GM12891 (cell line): Measurements from ENCODE around the gene SF3B4.
A peak's percentile ranks its signal among the peaks of the same experiment; 100 is the strongest.

Experiments used
- DNase-seq: peaks from one replicate; pipeline ENCODE4 v3.0.0; 2011; ENCODE audit warnings: low spot score; ENCODE audit not compliant: insufficient read length
- FAIRE-seq: peaks from 2 replicates; lab custom pipeline; 2011; peaks lifted over from hg19 to GRCh38; lab: Jason Lieb, UNC
- PAX5 ChIP-seq: IDR thresholded peaks from 2 replicates; pipeline ENCODE4 v1.6.1; 2011; ENCODE audit warnings: low read length, moderate library complexity, mild to moderate bottlenecking; ENCODE audit not compliant: insufficient read depth, severe bottlenecking
- POLR2A ChIP-seq: IDR thresholded peaks from 2 replicates; pipeline ENCODE4 v1.6.1; 2011; ENCODE audit warnings: low read depth, low read length, control low read depth
- POLR2AphosphoS5 ChIP-seq: IDR thresholded peaks from 2 replicates; pipeline ENCODE4 v1.6.1; 2011; ENCODE audit warnings: low read depth, low read length, control low read depth
- POU2F2 ChIP-seq: IDR thresholded peaks from 2 replicates; pipeline ENCODE4 v1.6.1; 2011; ENCODE audit warnings: low read depth, mild to moderate bottlenecking, control low read depth, low read length, moderate library complexity
- SPI1 ChIP-seq: IDR thresholded peaks from 2 replicates; pipeline ENCODE4 v1.6.1; 2011; ENCODE audit warnings: low read depth, low read length, control low read depth
- TAF1 ChIP-seq: IDR thresholded peaks from 2 replicates; pipeline ENCODE4 v1.6.1; 2011; ENCODE audit warnings: low read depth, low read length, control low read depth

The SF3B4 gene

GRCh38 chr1:149933208-149933607, 5.6 kb upstream of the SF3B4 start:
- FAIRE-seq (no peak), DNase-seq (no peak)
- TF ChIP-seq SPI1, result no peak
- TF ChIP-seq POLR2A, result no peak
- TF ChIP-seq PAX5, result no peak
- no peak for TF ChIP-seq POLR2AphosphoS5

GRCh38 chr1:149932474-149932873, 4.9 kb upstream of the SF3B4 start:
- no peak for FAIRE-seq
- TF ChIP-seq TAF1 (no peak), SPI1 (no peak), PAX5 (no peak), POLR2AphosphoS5 (no peak)

DNA sequence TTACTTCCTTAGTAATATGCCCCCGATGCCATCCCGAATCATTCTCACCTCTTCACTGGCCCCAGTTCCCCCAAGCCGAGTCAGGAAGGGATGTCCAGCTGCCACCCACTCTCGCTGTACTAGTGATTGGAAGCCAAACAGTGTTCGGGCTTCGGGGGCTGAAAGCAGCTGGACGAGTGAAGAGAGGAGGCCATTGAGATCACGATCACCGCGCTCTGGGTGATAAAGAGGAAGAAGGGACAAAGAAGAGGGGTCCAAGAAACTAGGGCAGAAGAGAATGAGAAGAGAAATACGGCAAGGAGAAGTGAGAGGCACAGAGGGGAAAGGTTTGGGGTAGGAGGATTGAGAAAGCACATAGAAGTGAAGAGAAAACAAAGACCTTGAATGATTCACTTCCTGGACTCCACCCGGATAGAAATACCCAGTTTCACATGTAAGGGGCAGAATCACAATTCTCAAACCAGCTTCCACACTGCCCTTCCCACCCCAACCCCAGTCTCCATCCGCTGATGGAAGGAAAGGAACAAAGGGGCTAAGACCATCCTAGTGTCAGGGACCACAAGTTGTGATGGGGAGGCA, 3.7 kb upstream of the SF3B4 start:
- FAIRE-seq (no peak), DNase-seq (no peak)
- TF ChIP-seq TAF1 (no peak), PAX5 (no peak), SPI1 (no peak), POU2F2 (no peak), POLR2A (no peak), POLR2AphosphoS5 (no peak)

More at GRCh38 chr1:149932474-149932873, 4.9 kb upstream of the SF3B4 start:
- DNase-seq, result no peak

DNA sequence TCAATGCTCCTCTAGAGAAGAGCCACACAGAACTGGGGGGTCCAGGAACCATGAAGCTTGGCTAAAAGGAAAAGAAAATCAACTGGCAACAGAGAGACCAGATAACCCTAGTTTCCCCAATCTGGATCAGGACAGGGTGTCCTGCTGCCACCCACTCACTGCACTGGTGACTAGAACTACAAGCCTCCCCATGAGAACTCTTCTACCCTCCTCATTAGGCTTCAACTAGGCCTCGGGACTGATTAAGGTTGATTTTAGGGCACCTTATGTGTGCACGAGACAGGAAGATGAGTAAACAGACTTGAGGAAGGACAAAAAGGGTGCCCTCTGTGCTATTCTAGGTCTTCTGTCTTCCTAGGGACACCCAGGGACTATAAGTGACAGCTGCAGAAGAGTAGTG, 2.3 kb upstream of the SF3B4 start:
- FAIRE-seq (no peak), DNase-seq (no peak)
- no peak for TF ChIP-seq POLR2A
- TF ChIP-seq SPI1, result no peak
- TF ChIP-seq POU2F2, result no peak
- TF ChIP-seq POLR2AphosphoS5, result no peak
- TF ChIP-seq PAX5, result no peak
- no peak for TF ChIP-seq TAF1

- FAIRE-seq (no peak), DNase-seq (no peak)
- TF ChIP-seq TAF1 (no peak), PAX5 (no peak), POLR2A (no peak), POLR2AphosphoS5 (no peak), POU2F2 (no peak), SPI1 (peak; percentile 61; the same call in 1 of the 2 replicates)
Measured at GRCh38 chr1:149928401-149928724, 760 bp upstream of the SF3B4 start.

DNA sequence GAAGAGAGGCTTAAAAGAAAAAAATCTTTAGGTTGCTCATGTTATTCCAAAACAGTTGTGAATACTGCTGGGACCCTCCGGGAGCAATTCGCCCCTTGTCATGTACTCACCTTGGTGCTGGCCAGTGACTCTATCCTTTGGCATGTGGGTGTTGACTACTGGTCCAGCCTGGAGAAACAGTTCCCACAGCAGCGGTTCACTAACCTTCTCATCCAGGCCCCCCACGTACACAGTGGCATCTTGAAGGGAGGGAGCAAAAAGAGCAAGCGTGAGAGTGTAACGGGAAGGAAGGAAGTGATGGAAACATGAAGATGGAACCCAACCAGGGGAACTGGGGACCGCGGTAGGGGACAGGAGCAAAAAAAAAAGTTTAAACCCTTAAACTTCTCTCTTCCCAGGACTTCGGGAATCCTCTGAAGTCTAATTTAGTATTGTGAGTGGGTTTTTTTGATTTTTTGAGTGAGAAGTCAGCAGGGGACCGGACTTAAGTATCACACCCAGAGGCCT, 494 bp downstream of the SF3B4 start:
- DNase-seq (no peak), FAIRE-seq (peak; percentile 47)

DNA sequence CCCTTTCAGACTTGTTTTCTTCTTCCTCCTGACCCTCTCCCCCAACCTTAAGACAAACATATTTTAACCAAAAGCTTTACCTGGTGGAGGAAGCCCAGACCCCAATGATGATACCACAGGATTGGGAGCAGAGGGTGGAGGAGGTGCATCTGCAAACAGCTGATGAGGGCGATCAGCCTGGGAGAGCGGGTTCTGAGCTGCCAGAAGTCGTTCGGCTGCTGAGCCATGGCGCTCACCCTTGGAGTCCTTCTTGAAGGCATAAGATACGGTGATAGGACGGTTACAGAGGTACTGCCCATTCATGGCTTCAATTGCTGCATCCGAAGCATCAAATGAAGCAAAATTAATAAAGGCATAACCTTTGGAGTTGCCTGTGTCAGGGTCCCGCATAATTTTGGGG, 1.3 kb downstream of the SF3B4 start:
- FAIRE-seq (no peak), DNase-seq (no peak)
- TF ChIP-seq TAF1 (no peak), POLR2A (no peak), POU2F2 (no peak), SPI1 (no peak), POLR2AphosphoS5 (no peak), PAX5 (no peak)

More for the DNA sequence above, 494 bp downstream of the SF3B4 start:
- TF ChIP-seq SPI1 (no peak), POU2F2 (no peak), POLR2AphosphoS5 (no peak), PAX5 (no peak), TAF1 (no peak), POLR2A (no peak)

- DNase-seq (no peak), FAIRE-seq (no peak)
- TF ChIP-seq POU2F2 (no peak), SPI1 (no peak), POLR2A (no peak), PAX5 (no peak), TAF1 (no peak), POLR2AphosphoS5 (no peak)
Measured at GRCh38 chr1:149925751-149926150, 1.9 kb downstream of the SF3B4 start.

GRCh38 chr1:149925345-149925744, 2.3 kb downstream of the SF3B4 start:
- TF ChIP-seq POLR2A, result no peak
- no peak for TF ChIP-seq SPI1
- no peak for TF ChIP-seq TAF1
- no peak for FAIRE-seq

GRCh38 chr1:149923626-149924025, 4.0 kb downstream of the SF3B4 start:
- no peak for TF ChIP-seq SPI1
- no peak for TF ChIP-seq PAX5
- TF ChIP-seq POLR2A, result no peak
- TF ChIP-seq POLR2AphosphoS5, result no peak
- no peak for TF ChIP-seq POU2F2
- TF ChIP-seq TAF1, result no peak
- no peak for FAIRE-seq

More at GRCh38 chr1:149925345-149925744, 2.3 kb downstream of the SF3B4 start:
- DNase-seq, result no peak

More at GRCh38 chr1:149923626-149924025, 4.0 kb downstream of the SF3B4 start:
- no peak for DNase-seq
